Mesenteric fat pad (tissue), 1 donor: ENCODE data around the gene RPRD1A. TPM values are rescaled to one million over a fixed set of nuclear protein-coding genes. Genes with fewer than 3 reads are reported as not detected.
"Not testable (repeated sequence)": the region's sequence is repeated elsewhere in the genome, so short reads cannot be mapped to it uniquely, and the experiment has no call there.

Experiments used
- DNase-seq: peaks from one replicate; pipeline ENCODE4 v3.0.0-alpha.2; 2020; ENCODE audit warnings: low spot score
- total RNA-seq: library from RNA; stranded (reverse); fragmentation: NEBNext Ultra II Directional; extraction: Animal tissue kit (Norgen Biotek cat#: 25700); gene quantifications from one replicate; pipeline ENCODE4 v1.2.1, GENCODE V29; 2021
- donor health status: DM: yes; HTN: yes; CAD: no.

RPRD1A gene
- total RNA-seq, 1 donor from 2014 or later, result 46.8 TPM

- DNase-seq, result no peak
These were observed 11.6 kb upstream of the RPRD1A start for GRCh38 chr18:36078751-36079529.

- not testable (repeated sequence) for DNase-seq
These were observed 10.4 kb upstream of the RPRD1A start for GRCh38 chr18:36077764-36078163.

DNA sequence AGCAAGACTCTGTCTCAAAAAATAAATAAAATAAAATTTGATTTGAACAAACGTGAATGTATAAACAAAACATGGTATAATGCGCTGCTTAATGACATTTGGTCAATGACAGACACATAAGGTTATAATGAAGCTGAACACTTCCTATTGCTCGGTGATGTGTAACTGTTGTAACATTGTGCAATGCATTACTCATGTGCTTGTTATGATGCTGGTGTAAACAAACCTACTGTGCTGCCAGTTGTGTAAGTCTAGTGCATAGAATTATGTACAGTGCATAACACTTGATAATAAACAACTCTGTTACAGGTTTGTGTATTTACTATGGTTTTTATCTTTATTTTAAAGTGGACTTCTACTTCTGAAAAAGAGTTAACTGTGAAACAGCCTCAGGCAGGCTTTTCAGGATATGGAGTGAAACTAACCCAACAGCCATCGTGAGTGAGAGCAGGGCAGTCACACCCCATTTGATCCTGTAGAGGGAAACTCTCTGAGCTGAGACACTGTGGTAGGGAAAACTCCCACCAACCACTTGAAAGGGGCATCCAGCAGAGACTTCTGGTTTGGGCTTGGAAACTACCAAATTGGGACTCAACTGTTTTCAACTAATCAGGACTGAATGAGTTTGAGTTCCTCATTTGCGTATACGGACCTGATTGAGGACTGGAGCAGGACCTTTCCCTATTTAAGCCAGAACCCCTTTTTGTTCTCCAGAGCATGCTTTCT lies 8.7 kb upstream of the RPRD1A start:
- no peak for DNase-seq

DNA sequence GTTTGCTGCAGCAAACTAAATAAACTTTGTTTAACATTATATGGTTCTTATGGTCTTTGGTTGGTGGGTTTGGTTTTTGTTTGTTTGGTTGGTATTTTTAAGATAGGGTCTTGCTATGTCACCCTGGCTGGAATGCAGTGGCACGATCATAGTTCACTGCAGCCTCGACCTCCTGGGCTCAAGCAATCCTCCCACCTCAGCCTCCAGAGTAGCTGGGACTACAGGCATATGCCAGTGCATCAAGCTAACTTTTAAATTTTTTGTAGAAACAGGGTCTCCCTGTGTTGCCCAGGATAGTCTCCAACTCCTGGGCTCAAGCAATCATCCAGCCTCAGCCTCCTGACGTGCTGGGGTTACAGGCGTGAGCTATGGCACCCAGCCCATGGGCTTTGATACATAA lies 7.1 kb upstream of the RPRD1A start:
- DNase-seq, result no peak

- no peak for DNase-seq
These were observed 6.3 kb upstream of the RPRD1A start for GRCh38 chr18:36073676-36074075.

GRCh38 chr18:36072406-36072805 lies 5.0 kb upstream of the RPRD1A start:
- DNase-seq, result not testable (repeated sequence)

DNA sequence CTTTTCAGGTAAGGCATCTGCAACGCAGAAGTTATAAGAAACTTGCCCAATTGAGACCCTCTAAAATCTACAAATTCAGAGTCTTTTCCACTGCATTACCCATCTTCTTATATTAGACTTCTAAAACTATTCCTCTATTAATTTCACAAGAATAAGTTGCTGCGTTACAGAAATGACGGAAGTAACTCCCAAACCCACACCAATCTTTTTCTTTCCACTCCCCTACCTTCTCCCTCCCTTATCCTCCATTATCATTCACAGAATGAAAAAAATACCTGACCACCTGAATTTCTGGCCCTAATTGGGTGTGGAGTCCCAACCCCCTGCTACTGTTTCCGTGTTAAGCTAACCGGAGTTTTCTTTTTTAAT lies 689 bp downstream of the RPRD1A start:
- no peak for DNase-seq

GRCh38 chr18:36066001-36066400 lies 1.4 kb downstream of the RPRD1A start:
- no peak for DNase-seq

DNA sequence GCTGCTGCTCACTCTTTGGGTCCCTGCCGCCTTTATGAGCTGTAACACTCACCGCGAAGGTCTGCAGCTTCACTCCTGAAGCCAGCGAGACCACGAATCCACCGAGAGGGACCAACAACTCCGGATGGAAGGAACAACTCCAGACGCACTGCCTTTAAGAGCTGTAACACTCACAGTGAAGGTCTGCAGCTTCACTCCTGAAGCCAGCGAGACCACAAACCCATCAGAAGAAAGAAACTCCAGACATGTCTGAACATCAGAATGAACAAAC lies 2.6 kb downstream of the RPRD1A start:
- not testable (repeated sequence) for DNase-seq

DNA sequence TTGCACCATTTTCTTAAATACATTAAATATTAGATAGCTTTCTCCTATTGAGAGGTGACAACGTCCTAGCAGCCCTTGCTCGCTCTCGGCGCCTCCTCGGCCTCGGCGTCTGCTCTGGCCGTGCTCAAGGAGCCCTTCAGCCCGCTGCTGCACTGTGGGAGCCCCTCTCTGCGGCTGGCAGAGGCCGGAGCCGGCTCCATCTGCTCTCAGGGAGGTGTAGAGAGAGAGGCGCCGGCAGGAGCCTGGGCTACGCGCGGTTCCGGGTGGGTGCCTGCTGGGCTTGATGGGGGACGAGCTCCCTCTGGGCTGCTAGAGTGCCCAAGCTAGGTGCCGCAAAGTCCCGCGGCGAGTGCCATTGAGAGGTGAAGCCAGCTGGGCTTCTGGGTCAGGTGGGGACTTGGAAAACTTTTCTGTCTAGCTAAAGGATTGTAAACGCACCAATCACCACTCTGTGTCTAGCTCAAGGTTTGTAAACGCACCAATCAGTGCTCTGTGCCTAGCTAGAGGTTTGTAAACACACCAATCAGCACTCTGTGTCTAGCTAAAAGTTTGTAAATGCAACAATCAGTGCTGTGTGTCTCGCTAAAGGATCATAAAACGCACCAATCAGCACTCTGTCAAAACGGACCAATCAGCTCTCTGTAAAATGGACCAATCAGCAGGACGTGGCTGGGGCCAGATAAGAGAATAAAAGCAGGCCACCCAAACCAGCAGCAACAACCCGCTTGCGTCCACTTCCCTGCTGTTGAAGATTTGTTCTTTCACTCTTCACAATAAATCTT lies 3.1 kb downstream of the RPRD1A start:
- no peak for DNase-seq

GRCh38 chr18:36058674-36059073 lies 8.7 kb downstream of the RPRD1A start:
- DNase-seq, result no peak

- DNase-seq, result no peak
These were observed 15.6 kb downstream of the RPRD1A start for GRCh38 chr18:36051760-36052159.

DNA sequence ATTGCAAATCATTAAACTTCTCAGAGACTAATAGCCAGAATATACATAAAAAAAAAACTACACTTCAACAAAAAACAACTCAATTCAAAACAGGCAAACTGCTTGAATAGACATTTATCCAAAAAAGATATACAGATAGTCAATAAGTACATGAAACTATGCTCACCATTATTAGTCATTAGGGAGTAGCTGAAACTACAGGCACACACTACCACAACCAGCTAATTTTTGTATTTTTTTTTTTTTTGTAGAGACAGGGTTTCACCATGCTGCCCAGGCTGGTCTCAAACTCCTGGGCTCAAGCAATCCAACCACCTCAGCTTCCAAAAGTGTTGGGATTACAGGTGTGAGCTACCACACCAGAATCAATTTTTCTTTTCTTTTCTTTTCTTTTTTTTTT lies 16.9 kb downstream of the RPRD1A start:
- no peak for DNase-seq

- no peak for DNase-seq
These were observed 19.8 kb downstream of the RPRD1A start for GRCh38 chr18:36047521-36047920.

GRCh38 chr18:36046898-36047297 lies 20.5 kb downstream of the RPRD1A start:
- DNase-seq, result no peak

DNA sequence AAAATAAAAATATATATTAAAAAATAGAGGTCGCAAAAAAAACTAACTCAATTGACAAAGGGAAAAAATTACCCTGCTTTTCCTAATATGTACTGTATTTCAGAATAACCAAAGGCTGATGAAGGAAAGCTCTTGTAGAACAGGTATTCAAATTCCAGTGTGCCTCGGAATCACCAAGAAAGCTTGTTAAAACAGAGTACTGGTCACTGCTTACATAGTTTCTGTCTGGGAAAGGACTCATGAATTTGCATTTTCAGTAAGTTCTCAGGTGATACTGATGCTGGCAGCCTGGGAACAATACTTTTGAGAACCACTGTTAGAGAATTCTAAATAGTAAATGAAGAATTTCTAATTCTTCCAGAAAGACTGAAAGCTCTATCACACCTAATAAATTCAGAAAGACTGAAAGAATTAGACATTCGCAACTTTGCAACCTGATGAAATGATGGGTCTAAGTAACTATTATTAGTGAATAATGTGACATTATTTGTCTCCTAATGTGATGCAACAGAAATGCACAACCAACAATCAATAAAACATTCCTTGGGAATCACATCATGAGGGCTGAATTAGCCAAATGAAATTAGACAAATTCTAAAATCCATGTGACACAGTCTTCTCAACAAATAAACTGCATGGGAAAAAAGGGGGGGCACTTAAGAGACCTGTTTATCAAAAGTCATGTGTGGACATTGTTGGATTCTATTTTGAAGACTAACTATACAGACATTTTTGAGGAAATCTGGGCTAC lies 21.9 kb downstream of the RPRD1A start:
- no peak for DNase-seq

DNA sequence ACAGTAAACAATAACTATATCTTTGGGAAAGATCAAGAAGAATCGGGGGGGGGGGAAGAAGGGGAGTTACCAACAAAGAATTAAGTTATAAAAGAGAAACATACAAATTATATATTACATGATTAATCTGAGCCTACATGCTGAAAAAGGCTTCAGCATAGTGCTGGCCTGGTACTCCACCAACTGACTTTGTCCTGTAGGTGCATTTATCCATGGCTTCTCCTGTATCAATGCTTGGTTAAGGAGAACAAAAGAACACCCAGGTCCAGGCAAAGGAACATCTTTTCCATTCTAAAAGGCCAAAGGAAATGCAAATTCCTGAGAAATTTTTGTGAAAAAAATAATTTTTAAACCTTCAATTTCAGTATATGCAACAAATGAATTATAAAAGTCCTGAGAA lies 24.2 kb downstream of the RPRD1A start:
- no peak for DNase-seq

GRCh38 chr18:36041146-36041545 lies 26.2 kb downstream of the RPRD1A start:
- DNase-seq, result no peak

DNA sequence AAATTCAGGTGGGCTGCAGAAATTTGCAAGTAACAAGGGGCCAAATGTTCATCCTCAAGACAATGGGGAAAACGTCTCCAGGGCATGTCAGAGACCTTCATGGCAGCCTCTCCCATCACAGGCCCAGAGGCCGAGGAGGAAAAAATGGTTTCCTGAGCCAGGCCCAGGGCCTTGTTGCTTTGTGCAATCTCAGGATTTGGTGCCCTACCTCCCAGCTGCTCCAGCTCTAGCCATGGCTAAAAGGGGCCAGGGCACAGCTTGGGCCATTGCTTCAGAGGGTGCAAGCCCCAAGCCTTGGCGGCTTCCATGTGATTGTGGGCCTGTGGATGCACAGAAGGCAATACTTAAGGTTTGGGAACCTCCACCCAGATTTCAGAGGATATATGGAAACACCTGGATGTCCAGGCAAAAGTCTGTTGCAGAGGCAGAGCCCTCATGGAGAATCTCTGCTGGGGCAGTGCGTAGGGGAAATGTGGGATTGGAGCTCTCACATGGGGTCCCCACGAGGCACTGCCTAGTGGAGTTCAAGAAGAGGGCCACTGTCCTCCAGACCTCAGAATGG lies 29.2 kb downstream of the RPRD1A start:
- DNase-seq, result no peak

GRCh38 chr18:36035253-36035652 lies 32.1 kb downstream of the RPRD1A start:
- DNase-seq, result no peak

DNA sequence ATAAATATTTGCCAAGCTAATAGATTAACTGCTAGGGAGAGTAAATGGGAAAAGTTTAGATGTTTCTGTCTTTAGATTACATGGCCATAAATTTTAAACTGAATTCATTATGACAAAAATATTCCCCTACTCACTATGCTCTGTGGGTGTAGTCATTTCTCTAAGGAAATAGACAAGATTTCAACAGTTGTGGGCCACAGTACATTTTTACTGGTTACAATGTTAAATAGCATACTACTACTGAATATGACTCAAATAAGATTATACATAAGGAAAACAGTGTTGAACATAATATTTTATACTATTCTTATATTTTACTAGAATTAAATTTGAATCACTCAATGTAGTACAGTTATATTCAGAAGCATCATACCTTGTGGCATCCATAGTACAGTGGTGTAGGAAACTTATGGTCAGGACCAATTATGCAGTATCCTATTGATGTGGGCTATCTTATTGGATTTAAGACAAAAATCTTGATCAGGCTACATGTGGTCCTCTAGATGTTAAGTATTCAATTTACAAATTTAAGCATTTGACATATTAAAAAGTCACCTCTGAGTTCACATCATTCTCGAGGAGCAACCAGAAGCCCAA lies 33.0 kb downstream of the RPRD1A start:
- no peak for DNase-seq
